Ovary (tissue), 9 donors: Measurements from ENCODE around the gene S100A1. TPM values are rescaled to one million over a fixed set of nuclear protein-coding genes. Genes with fewer than 3 reads are reported as not detected.

ENCODE experiments used
- DNase-seq, 5 donors: peaks; one replicate each; pipeline ENCODE4 v3.0.0-alpha.2; 2019 to 2020
- H3K27ac ChIP-seq, 2 donors: fragments of 200-600 bp; one replicate each; pipeline versions ENCODE4 v1.5.1 to v1.8.0; 2019 to 2022
- H3K27me3 ChIP-seq: fragments of 200-600 bp; one replicate; pipeline ENCODE4 v1.8.0; 2022
- H3K36me3 ChIP-seq: fragments of 200-600 bp; sonication (generic); one replicate; pipeline ENCODE4 v1.5.1; 2019
- H3K4me1 ChIP-seq: one replicate; pipeline ENCODE4 v1.8.1; 2013; ENCODE audit warnings: mild to moderate bottlenecking, moderate library complexity; ENCODE audit not compliant: insufficient read depth
- H3K4me3 ChIP-seq: fragments of 200-600 bp; sonication (generic); one replicate; pipeline ENCODE4 v1.5.1; 2017
- H3K9me3 ChIP-seq, 2 donors: fragments of 200-600 bp in 1 of 2; sonication (generic) in 1 of 2; one replicate each; pipeline versions ENCODE4 v1.5.1 to v1.8.1; 2013 to 2019; ENCODE audit warnings: mild to moderate bottlenecking in 1 of 2, moderate library complexity in 1 of 2
- CTCF ChIP-seq, 3 donors: fragments of 450-650 bp in 2 of 3; fragments of 200-600 bp in 1 of 3; IDR thresholded peaks; one replicate each; pipeline versions ENCODE4 v1.5.1 to v1.8.0; 2016 to 2022; ENCODE audit warnings: antibody characterized with exemption in 3 of 3, mild to moderate bottlenecking in 1 of 3
- EP300 ChIP-seq: sonication (generic); formaldehyde crosslinking; IDR thresholded peaks from one replicate; pipeline ENCODE4 v1.6.1; 2017; ENCODE audit warnings: antibody characterized with exemption
- POLR2A ChIP-seq: fragments of 450-650 bp; IDR thresholded peaks from one replicate; pipeline ENCODE4 v1.6.1; 2017; ENCODE audit warnings: antibody characterized with exemption, mild to moderate bottlenecking, moderate library complexity
- WGBS, 3 donors: extraction: QIAGEN DNeasy Blood & Tissue Kit in 1 of 3; methylation state at CpG; one replicate each; pipeline versions ENCODE4 v1.1.5 to v1.1.7; 2013 to 2017; 5-methylcytosine and 5-hydroxymethylcytosine counted together
- intact Hi-C, 4 donors: fragments of 100-400 bp; cut with DNase I; formaldehyde crosslinking; loops; one replicate each; pipeline versions ENCODE4 v1.11.0 to v1.15.1; 2022 to 2023
- polyA plus RNA-seq, 2 donors: library from polyadenylated mRNA; stranded (reverse); fragments of 200-250 nt in 1 of 2; fragments of 350-450 nt in 1 of 2; fragmentation: Illumina TruSeq in 1 of 2; extraction: RNeasy Lipid Tissue Mini Kit (QIAGEN cat#74804) in 1 of 2; gene quantifications; one replicate each; pipeline ENCODE4 v1.2.3, GENCODE V29; 2013 to 2014
- total RNA-seq, 7 donors: library from RNA; depleted of rRNA in 2 of 7; stranded (reverse); fragments of >200 nt in 2 of 7; fragmentation: NEBNext Ultra II Directional in 3 of 7; extraction: Animal tissue kit (Norgen Biotek cat#: 25700) in 3 of 7; gene quantifications; one replicate each; pipeline versions ENCODE4 v1.1.0 to v1.2.4, GENCODE V29; 2016 to 2023
- donor health status: DM: no; HTN: no; CAD: no; lungs with moderate emphysema.
- donor health status: DM: no; HTN: no; CAD: no.
- donor health status: Bipolar disorder and iron deficiency.
- donor health status: DM: yes; HTN: yes; CAD: no.
- donor health status: DM: no; HTN: no; CAD: no.
- donor health status: DM: yes; HTN: yes; CAD: no.

Gene S100A1
- total and polyA plus RNA-seq, 9 donors, result 0.91 to 77.2 (median 1.3) TPM; not detected in 1

GRCh38 chr1:153649863-153650235 is 21.6 kb downstream of the S100A1 start:
- Histone ChIP-seq H3K36me3 (no peaks in the 10 kb centered on the region), H3K4me1 (peaks cover 1% of the 10 kb centered on the region), H3K4me3 (no peak overlapping the region), H3K27ac (no peak overlapping the region), H3K27me3 (no peaks in the 10 kb centered on the region), H3K9me3 (no peaks in the 10 kb centered on the region)
- no peak for TF ChIP-seq POLR2A
- no peak for TF ChIP-seq CTCF (IDR thresholded peaks at IDR 0.05)
- TF ChIP-seq EP300, result no peak
- intact Hi-C loops, result no loop called here
- WGBS, 3 donors, result 73 to 81% (median 80%) methylated on average over 2 of the region's 2 CpGs
- DNase-seq, result peak in 1 of 5 donors; percentile 32

- TF ChIP-seq EP300 (no peak), POLR2A (no peak), CTCF (IDR thresholded peaks at IDR 0.05) (no peak)
- H3K36me3 ChIP-seq, result no peaks in the 10 kb centered on the region
- 78 to 93% (median 80%) methylated on average over 1 of the region's 1 CpG for WGBS, 3 donors
- no peaks in the 10 kb centered on the region for H3K4me1 ChIP-seq
- no peaks in the 10 kb centered on the region for H3K27me3 ChIP-seq
- no peak overlapping the region for H3K4me3 ChIP-seq
- no peak for DNase-seq
- H3K27ac ChIP-seq, result no peak overlapping the region
- intact Hi-C loops, result no loop called here
- H3K9me3 ChIP-seq, result no peaks in the 10 kb centered on the region
Observed at GRCh38 chr1:153651771-153652170, 23.5 kb downstream of the S100A1 start.

- Histone ChIP-seq H3K9me3 (no peaks in the 10 kb centered on the region), H3K4me3 (no peak overlapping the region), H3K36me3 (no peaks in the 10 kb centered on the region), H3K4me1 (no peaks in the 10 kb centered on the region), H3K27me3 (no peaks in the 10 kb centered on the region), H3K27ac (no peak overlapping the region)
- intact Hi-C loops, result no loop called here
- no peak for DNase-seq
- TF ChIP-seq POLR2A, result no peak
- TF ChIP-seq EP300, result no peak
- TF ChIP-seq CTCF (IDR thresholded peaks at IDR 0.05), result no peak
- 56 to 64% (median 61%) methylated on average over 3 of the region's 3 CpGs for WGBS, 3 donors
Observed at GRCh38 chr1:153652805-153653500, 24.7 kb downstream of the S100A1 start.

- Histone ChIP-seq H3K9me3 (no peaks in the 10 kb centered on the region), H3K4me1 (peaks cover 2% of the 10 kb centered on the region), H3K36me3 (no peaks in the 10 kb centered on the region), H3K27me3 (no peaks in the 10 kb centered on the region), H3K4me3 (no peak overlapping the region), H3K27ac (no peak overlapping the region)
- WGBS, 3 donors, result 84 to 89% (median 88%) methylated on average over 3 of the region's 3 CpGs
- no peak for DNase-seq
- no peak for TF ChIP-seq EP300
- no peak for TF ChIP-seq POLR2A
- no peak for TF ChIP-seq CTCF (IDR thresholded peaks at IDR 0.05)
- intact Hi-C loops, result no loop called here
Observed at GRCh38 chr1:153655333-153655732, 27.1 kb downstream of the S100A1 start.
